ENCODE data around the gene IMPG2.

Gene IMPG2

GRCh38 chr3:101278727-101279126 is 41.6 kb downstream of the IMPG2 start:
- no peak overlapping the region for H3K4me3 ChIP-seq (ENCODE audit: low read depth, low read length)
- TF ChIP-seq CTCF (IDR thresholded peaks at IDR 0.05; ENCODE audit: borderline replicate concordance, insufficient read depth, low read depth, low read length): no peak

GRCh38 chr3:101273608-101274007 is 46.8 kb downstream of the IMPG2 start:
- no peak overlapping the region for H3K4me3 ChIP-seq (ENCODE audit: low read depth, low read length)
- TF ChIP-seq CTCF (IDR thresholded peaks at IDR 0.05; ENCODE audit: borderline replicate concordance, insufficient read depth, low read depth, low read length): no peak

GRCh38 chr3:101273156-101273555 is 47.2 kb downstream of the IMPG2 start:
- no peak overlapping the region for H3K4me3 ChIP-seq (ENCODE audit: low read depth, low read length)
- no peak for TF ChIP-seq CTCF (IDR thresholded peaks at IDR 0.05; ENCODE audit: borderline replicate concordance, insufficient read depth, low read depth, low read length)

GRCh38 chr3:101271728-101272127 is 48.6 kb downstream of the IMPG2 start:
- no peak overlapping the region for H3K4me3 ChIP-seq (ENCODE audit: low read depth, low read length)
- TF ChIP-seq CTCF (IDR thresholded peaks at IDR 0.05; ENCODE audit: borderline replicate concordance, insufficient read depth, low read depth, low read length): no peak

- no peak for TF ChIP-seq CTCF (IDR thresholded peaks at IDR 0.05; ENCODE audit: borderline replicate concordance, insufficient read depth, low read depth, low read length)
- no peak overlapping the region for H3K4me3 ChIP-seq (ENCODE audit: low read depth, low read length)
These were observed 50.2 kb downstream of the IMPG2 start for GRCh38 chr3:101270149-101270548.

- H3K4me3 ChIP-seq (ENCODE audit: low read depth, low read length): no peak overlapping the region
- TF ChIP-seq CTCF (IDR thresholded peaks at IDR 0.05; ENCODE audit: borderline replicate concordance, insufficient read depth, low read depth, low read length): no peak
These were observed 51.3 kb downstream of the IMPG2 start for GRCh38 chr3:101268971-101269671.

GRCh38 chr3:101268141-101268540 is 52.2 kb downstream of the IMPG2 start:
- no peak overlapping the region for H3K4me3 ChIP-seq (ENCODE audit: low read depth, low read length)
- no peak for TF ChIP-seq CTCF (IDR thresholded peaks at IDR 0.05; ENCODE audit: borderline replicate concordance, insufficient read depth, low read depth, low read length)

Data from GM12875 (cell line).